HL-60 (cell line): ENCODE data around the gene EOLA1.

ENCODE experiments used
- GABPA ChIP-seq: IDR thresholded peaks from 2 replicates; pipeline ENCODE4 v1.6.1; 2012; ENCODE audit warnings: low read depth
- POLR2AphosphoS5 ChIP-seq: IDR thresholded peaks from 2 replicates; pipeline ENCODE4 v1.6.1; 2012; ENCODE audit warnings: low read depth
- TF ChIP-seq, protein P1 (sequence below): IDR thresholded peaks from 2 replicates; pipeline ENCODE4 v1.6.1; 2012; ENCODE audit warnings: low read depth; ENCODE audit not compliant: insufficient replicate concordance
- TF ChIP-seq, protein P2 (sequence below): IDR thresholded peaks from one replicate; pipeline ENCODE4 v1.5.1; 2011; ENCODE audit warnings: low read length, control low read depth, inconsistent platforms; ENCODE audit not compliant: insufficient read depth

DNA sequence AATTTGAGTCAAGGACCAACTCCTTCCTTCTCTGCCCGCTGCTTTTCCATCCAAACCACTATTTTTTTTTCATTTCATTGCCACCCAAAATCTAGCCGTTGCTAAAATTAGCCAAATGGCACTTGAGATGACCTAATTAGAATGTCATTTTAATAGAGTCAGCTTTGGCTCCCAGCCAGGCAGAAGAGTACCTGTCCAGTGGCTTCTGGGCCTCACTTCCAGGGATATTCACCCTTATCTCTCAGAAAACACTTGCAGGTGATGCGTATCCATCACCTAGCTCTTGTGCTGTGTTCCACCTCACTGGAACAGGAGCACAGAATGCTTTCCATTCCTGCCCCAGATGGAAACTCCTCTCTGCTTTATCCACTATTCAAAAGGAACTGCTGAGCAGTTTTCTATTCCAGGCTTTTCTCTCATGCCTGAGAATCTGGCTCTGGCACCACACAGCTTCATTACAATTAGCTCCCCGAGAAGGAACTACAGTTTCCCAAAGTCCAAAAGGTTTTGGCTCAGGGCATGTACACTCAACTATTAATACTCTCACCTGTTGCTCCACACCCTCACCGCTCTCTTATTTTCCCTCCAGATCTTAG is 28.0 kb downstream of the EOLA1 start:
- TF ChIP-seq, protein P1, sequence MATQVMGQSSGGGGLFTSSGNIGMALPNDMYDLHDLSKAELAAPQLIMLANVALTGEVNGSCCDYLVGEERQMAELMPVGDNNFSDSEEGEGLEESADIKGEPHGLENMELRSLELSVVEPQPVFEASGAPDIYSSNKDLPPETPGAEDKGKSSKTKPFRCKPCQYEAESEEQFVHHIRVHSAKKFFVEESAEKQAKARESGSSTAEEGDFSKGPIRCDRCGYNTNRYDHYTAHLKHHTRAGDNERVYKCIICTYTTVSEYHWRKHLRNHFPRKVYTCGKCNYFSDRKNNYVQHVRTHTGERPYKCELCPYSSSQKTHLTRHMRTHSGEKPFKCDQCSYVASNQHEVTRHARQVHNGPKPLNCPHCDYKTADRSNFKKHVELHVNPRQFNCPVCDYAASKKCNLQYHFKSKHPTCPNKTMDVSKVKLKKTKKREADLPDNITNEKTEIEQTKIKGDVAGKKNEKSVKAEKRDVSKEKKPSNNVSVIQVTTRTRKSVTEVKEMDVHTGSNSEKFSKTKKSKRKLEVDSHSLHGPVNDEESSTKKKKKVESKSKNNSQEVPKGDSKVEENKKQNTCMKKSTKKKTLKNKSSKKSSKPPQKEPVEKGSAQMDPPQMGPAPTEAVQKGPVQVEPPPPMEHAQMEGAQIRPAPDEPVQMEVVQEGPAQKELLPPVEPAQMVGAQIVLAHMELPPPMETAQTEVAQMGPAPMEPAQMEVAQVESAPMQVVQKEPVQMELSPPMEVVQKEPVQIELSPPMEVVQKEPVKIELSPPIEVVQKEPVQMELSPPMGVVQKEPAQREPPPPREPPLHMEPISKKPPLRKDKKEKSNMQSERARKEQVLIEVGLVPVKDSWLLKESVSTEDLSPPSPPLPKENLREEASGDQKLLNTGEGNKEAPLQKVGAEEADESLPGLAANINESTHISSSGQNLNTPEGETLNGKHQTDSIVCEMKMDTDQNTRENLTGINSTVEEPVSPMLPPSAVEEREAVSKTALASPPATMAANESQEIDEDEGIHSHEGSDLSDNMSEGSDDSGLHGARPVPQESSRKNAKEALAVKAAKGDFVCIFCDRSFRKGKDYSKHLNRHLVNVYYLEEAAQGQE, result no peak
- TF ChIP-seq, protein P2, sequence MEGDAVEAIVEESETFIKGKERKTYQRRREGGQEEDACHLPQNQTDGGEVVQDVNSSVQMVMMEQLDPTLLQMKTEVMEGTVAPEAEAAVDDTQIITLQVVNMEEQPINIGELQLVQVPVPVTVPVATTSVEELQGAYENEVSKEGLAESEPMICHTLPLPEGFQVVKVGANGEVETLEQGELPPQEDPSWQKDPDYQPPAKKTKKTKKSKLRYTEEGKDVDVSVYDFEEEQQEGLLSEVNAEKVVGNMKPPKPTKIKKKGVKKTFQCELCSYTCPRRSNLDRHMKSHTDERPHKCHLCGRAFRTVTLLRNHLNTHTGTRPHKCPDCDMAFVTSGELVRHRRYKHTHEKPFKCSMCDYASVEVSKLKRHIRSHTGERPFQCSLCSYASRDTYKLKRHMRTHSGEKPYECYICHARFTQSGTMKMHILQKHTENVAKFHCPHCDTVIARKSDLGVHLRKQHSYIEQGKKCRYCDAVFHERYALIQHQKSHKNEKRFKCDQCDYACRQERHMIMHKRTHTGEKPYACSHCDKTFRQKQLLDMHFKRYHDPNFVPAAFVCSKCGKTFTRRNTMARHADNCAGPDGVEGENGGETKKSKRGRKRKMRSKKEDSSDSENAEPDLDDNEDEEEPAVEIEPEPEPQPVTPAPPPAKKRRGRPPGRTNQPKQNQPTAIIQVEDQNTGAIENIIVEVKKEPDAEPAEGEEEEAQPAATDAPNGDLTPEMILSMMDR, result no peak
- no peak for TF ChIP-seq GABPA
- TF ChIP-seq POLR2AphosphoS5, result no peak
